ENCODE results near the gene PKIG.

DNA sequence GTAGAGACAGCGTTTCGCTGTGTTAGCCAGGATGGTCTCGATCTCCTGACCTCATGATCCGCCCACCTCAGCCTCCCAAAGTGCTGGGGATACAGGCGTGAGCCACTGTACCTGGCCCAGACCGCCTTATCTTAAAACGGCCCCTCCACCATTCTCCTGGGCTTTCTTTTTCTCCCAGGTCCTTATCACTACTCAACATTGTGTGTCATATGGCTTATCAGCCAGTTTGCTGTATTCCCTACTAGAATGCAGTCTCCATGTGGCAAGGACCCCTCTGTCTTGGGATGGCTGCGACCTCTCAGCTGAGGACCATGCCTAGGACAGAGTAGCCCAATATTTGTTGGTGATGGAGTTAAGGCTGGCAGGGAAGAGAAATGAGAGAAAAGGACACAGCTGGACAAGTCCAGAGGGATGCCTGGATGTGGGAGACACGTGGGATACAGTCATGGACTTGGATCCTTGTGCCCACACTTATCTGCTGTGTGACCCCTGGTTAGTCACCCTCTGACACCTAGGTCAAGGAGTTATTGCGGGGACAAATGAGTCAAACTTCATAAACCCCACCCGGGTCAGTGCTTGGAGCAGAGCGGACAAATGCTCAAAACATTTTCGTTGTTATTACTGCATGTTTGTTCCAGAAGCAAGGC is 45.1 kb downstream of the PKIG start:
- TF ChIP-seq, protein P1, sequence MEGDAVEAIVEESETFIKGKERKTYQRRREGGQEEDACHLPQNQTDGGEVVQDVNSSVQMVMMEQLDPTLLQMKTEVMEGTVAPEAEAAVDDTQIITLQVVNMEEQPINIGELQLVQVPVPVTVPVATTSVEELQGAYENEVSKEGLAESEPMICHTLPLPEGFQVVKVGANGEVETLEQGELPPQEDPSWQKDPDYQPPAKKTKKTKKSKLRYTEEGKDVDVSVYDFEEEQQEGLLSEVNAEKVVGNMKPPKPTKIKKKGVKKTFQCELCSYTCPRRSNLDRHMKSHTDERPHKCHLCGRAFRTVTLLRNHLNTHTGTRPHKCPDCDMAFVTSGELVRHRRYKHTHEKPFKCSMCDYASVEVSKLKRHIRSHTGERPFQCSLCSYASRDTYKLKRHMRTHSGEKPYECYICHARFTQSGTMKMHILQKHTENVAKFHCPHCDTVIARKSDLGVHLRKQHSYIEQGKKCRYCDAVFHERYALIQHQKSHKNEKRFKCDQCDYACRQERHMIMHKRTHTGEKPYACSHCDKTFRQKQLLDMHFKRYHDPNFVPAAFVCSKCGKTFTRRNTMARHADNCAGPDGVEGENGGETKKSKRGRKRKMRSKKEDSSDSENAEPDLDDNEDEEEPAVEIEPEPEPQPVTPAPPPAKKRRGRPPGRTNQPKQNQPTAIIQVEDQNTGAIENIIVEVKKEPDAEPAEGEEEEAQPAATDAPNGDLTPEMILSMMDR (IDR thresholded peaks at IDR 0.05) = no peak
- no peak for TF ChIP-seq POLR2A (IDR thresholded peaks at IDR 0.05)

All from adrenal gland (tissue), 5 donors.